ENCODE data around the gene TPP2. TPM values are rescaled to one million over a fixed set of nuclear protein-coding genes. Genes with fewer than 3 reads are reported as not detected.

Gene TPP2
- polyA plus RNA-seq, 3 donors: 61.0 to 66.2 (median 65.5) TPM

DNA sequence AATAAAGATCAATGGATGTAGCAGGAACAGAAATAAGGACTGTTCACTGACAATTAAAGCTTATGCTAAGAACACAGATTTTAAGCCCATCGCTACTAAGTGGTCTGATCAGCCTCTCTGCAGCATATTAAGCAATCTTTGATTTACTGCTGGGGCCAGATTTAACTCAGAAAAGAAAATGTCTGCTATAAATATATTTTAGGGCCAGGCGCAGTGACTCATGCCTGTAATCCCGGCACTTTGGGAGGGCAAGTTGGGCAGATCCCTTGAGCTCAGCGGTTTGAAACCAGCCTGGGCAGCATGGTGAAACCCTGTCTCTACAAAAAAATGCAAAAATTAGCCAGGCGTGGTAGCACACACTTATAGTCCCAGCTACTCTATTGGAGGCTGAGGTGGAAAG lies 55.1 kb downstream of the TPP2 start:
- no peak for DNase-seq (ENCODE audit: low read depth in 3 of 3, low spot score in 2 of 3)

- DNase-seq (ENCODE audit: low read depth in 3 of 3, low spot score in 2 of 3): no peak
Measured at GRCh38 chr13:102654756-102655155, 58.0 kb downstream of the TPP2 start.

DNA sequence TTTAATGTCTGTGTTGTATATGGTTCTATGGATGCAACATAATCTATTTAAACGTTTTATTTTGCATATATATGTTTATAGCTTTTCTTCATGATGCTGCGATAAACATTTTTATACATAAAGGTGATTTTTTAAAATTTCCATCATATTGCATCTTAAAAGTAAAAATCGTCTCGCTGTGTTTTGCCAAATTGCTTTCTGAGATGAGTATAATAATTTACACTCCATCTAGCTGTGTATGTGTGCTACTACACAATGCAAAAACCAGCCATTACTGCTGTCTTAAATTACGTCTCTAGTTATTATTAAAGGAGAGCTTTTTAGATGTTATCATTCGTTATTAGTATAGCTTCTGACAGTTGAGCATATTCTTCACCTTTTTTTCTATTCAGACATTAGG lies 60.8 kb downstream of the TPP2 start:
- no peak for DNase-seq (ENCODE audit: low read depth in 3 of 3, low spot score in 2 of 3)

DNA sequence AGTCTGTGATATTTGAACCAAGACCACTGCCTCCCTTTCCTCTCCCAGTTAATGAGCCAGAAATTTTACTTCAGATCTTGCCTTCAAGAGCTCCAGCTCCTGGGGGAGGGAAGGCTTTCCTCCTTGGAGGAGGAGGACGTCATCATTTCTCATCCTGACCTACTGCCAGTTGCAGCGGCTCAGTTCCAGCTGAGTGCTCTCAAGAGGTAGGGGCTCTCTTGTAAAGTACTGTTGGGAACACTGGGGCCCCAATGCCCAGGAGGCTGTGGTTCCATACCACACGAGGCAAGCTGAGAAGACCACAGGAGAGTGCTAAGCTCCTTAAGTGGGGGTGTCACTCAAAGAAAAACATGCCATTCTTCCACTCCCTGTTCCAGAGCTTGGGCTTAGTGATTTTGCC lies 61.9 kb downstream of the TPP2 start:
- DNase-seq (ENCODE audit: low read depth in 3 of 3, low spot score in 2 of 3): no peak

DNA sequence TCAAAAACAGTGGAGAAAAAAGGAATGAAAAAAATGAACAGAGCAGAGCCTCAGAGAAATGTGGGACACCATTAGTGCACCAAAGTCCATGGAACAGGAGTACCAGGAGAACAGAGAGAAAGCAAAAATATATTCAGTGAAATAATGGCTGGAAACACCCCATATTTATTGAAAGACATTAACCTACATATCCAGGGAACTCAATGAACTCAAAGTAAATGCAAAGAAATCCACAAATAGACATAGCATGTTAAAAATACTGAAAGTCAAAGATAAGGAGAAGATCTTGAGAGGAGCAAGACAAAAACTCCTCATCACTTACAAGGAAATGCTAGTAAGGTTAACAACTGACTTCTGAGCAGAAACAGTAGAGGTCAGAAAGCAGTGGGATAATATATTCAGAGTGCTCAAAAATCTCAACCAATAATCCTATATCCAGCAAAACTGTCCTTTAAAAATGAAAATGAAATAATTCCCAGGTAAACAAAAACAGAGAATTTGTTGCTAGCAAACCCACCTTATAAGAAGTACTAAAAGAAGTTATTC lies 62.5 kb downstream of the TPP2 start:
- no peak for DNase-seq (ENCODE audit: low read depth in 3 of 3, low spot score in 2 of 3)

- no peak for DNase-seq (ENCODE audit: low read depth in 3 of 3, low spot score in 2 of 3)
Measured at GRCh38 chr13:102667023-102667422, 70.2 kb downstream of the TPP2 start.

GRCh38 chr13:102667911-102668310 lies 71.1 kb downstream of the TPP2 start:
- DNase-seq (ENCODE audit: low read depth in 3 of 3, low spot score in 2 of 3): no peak

- no peak for DNase-seq (ENCODE audit: low read depth in 3 of 3, low spot score in 2 of 3)
Measured at GRCh38 chr13:102670130-102670529, 73.3 kb downstream of the TPP2 start.

DNA sequence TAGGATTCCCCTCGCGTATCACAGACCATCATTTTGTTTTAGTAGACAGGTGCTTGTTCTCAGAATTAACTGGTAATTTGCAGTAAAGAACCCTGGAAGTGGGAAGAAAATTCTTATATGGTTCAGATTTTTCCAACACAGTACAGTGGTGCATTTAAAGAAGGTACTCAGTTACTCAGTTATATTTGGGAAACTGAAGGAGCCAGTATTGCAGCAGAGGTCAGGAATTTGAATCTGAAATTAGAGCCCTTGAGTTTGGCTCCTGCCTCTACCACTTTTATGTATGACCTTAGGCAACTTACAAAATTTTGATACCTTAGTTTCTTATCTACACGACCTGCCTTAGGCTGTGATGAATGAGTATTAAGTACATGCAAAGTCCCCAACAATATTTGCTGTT lies 78.3 kb downstream of the TPP2 start:
- DNase-seq (ENCODE audit: low read depth in 3 of 3, low spot score in 2 of 3): no peak

- no peak for DNase-seq (ENCODE audit: low read depth in 3 of 3, low spot score in 2 of 3)
Measured at GRCh38 chr13:102677122-102677521, 80.3 kb downstream of the TPP2 start.

DNA sequence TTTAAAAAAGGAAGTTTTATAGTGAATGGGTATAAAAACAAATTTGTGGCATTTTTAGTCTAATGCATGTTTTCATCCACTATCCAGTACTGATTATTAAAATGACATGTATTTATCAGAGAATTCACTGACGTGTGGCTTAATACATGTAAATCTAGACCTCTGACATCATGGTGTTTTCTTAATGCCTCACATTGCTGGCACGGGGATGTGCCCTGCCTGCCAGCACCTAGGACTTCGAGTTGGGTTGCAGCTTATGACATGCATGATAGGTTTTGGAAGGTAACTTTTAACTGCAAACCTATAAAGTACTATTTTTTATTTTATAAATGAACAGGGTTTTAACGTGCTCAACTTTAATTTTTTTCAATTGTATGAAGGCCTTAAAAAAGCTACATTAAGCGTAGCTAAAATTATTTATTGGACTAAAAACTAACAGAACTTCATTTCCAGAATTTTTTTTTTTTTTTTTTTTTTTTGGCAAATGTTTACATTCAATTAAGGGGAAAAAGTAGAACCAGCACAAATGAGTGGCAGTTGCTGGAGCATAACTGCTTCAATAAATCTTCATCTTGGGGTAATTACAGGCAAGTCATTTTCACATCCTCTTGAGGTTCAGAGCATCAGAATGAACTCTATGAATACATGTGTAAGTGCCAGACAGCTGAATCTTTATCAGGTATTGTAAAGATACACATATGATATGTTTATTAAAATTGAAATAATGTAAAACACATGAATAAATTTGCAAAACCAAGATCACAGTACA lies 81.7 kb downstream of the TPP2 start:
- DNase-seq (ENCODE audit: low read depth in 3 of 3, low spot score in 2 of 3): no peak

GRCh38 chr13:102679449-102680132 lies 82.8 kb downstream of the TPP2 start:
- DNase-seq (ENCODE audit: low read depth in 3 of 3, low spot score in 2 of 3): no peak

GRCh38 chr13:102680133-102680717 lies 83.4 kb downstream of the TPP2 start:
- DNase-seq (ENCODE audit: low read depth in 3 of 3, low spot score in 2 of 3): no peak

- no peak for DNase-seq (ENCODE audit: low read depth in 3 of 3, low spot score in 2 of 3)
Measured at GRCh38 chr13:102680842-102681740, 84.3 kb downstream of the TPP2 start.

- DNase-seq (ENCODE audit: low read depth in 3 of 3, low spot score in 2 of 3): no peak
Measured at GRCh38 chr13:102682211-102682610, 85.4 kb downstream of the TPP2 start.

DNA sequence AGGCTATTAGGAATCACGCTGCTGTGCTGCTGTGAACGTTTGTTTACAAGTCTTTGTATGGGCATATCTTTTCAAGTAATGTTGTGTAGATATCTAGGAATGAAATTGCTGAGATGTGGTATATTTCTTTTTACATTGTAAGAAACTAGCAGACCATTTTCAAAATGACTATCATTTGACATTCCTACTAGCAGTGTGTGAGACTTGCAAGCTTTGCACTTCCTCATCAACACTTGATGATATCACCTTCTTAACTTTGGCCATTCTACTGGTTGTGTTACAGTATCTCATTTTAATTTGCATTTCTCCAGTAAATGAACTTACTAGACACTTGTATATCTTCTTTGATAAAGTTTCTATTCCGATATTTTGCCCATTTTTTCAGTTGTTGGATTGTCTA lies 85.9 kb downstream of the TPP2 start:
- no peak for DNase-seq (ENCODE audit: low read depth in 3 of 3, low spot score in 2 of 3)

GRCh38 chr13:102683637-102684036 lies 86.9 kb downstream of the TPP2 start:
- DNase-seq (ENCODE audit: low read depth in 3 of 3, low spot score in 2 of 3): no peak

DNA sequence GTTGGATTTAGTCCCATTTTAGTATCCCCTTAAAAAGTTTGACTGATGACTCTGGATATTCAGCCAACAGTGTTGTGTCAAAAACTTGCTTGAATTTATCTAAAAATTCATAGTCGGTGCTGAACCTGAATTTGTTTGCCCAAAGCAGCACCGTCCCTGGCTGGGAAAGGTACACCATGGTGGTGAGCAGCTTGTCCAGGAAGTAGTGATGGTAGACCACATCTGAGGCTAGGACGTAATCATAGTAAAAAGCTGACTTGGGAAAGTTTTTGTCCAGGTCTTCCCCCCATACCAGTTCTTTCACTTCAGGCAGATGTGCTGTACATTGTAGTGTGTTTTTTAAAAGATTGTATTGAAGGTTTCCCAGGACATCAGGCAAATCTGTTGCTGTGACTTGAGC lies 89.2 kb downstream of the TPP2 start:
- no peak for DNase-seq (ENCODE audit: low read depth in 3 of 3, low spot score in 2 of 3)

- DNase-seq (ENCODE audit: low read depth in 3 of 3, low spot score in 2 of 3): no peak
Measured at GRCh38 chr13:102687520-102687919, 90.7 kb downstream of the TPP2 start.

DNA sequence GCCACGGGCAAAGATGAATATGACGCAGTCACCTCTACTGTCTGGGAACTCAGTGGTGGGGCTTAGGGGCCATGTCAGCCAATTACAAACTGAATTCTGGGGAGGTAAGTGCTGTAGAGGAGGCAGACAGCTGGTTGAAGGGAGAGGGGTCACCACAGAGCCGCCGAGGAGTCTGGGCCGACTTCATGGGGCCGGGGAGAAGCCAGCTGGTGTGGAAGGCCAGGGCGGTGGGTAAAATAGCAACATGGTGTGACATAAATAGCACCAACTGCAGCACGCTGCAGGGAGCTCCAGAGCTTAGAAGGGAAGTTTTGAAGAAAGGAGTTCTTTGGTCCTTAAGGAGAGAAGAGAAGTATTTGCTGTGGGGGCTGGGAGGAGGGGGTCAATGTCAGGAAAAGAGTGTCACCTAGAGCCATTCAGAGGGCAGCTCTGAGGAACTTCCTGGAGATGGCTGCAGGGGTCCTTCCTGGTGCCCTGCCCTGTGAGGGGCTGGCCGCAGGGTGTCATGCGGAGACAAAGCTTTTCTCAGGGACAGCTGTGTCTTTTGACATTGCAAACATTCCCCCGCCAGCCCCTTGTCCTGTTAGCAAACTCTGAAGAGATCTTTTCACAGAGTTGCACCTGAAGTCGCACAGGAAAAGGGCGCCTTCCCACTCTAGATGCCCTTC lies 91.7 kb downstream of the TPP2 start:
- DNase-seq (ENCODE audit: low read depth in 3 of 3, low spot score in 2 of 3): no peak

Data from right renal cortex interstitium (tissue), 3 donors.